NT2/D1 (cell line): Measurements from ENCODE around the gene LARGE2.
"Not testable (repeated sequence)": the region's sequence is repeated elsewhere in the genome, so short reads cannot be mapped to it uniquely, and the experiment has no call there.

Experiments
- DNase-seq: peaks from one replicate; pipeline ENCODE4 v3.0.0-alpha.2; 2011; ENCODE audit warnings: low read depth, low spot score
- H3K27me3 ChIP-seq: 2 replicates; pipeline ENCODE4 v1.6.0; 2011; ENCODE audit warnings: mild to moderate bottlenecking; ENCODE audit not compliant: insufficient read length, insufficient read depth
- H3K36me3 ChIP-seq: 2 replicates; pipeline ENCODE4 v1.6.1; 2011; ENCODE audit warnings: mild to moderate bottlenecking, low read length, mixed read lengths; ENCODE audit not compliant: insufficient read depth, insufficient read length
- H3K4me1 ChIP-seq: 2 replicates; pipeline ENCODE4 v1.5.1; 2011; ENCODE audit not compliant: insufficient read depth, insufficient read length
- H3K4me3 ChIP-seq: 2 replicates; pipeline ENCODE4 v1.5.1; 2011; ENCODE audit warnings: low read depth; ENCODE audit not compliant: insufficient read length
- H3K9ac ChIP-seq: 2 replicates; pipeline ENCODE4 v1.6.0; 2011; ENCODE audit warnings: low read depth; ENCODE audit not compliant: insufficient read length
- H3K9me3 ChIP-seq: 2 replicates; pipeline ENCODE4 v1.5.1; 2011; ENCODE audit warnings: mild to moderate bottlenecking, low read length; ENCODE audit not compliant: insufficient read depth
- SUZ12 ChIP-seq: IDR thresholded peaks from 2 replicates; pipeline ENCODE4 v1.6.1; 2011; ENCODE audit not compliant: insufficient read length, insufficient read depth; ENCODE audit errors: extremely low read depth
- YY1 ChIP-seq: IDR thresholded peaks from 2 replicates; pipeline ENCODE4 v1.6.1; 2011; ENCODE audit not compliant: insufficient read length, insufficient read depth
- ZNF274 ChIP-seq: IDR thresholded peaks from 2 replicates; pipeline ENCODE4 v1.6.1; 2011; ENCODE audit warnings: mild to moderate bottlenecking, low read depth, low read length

LARGE2 gene

DNA sequence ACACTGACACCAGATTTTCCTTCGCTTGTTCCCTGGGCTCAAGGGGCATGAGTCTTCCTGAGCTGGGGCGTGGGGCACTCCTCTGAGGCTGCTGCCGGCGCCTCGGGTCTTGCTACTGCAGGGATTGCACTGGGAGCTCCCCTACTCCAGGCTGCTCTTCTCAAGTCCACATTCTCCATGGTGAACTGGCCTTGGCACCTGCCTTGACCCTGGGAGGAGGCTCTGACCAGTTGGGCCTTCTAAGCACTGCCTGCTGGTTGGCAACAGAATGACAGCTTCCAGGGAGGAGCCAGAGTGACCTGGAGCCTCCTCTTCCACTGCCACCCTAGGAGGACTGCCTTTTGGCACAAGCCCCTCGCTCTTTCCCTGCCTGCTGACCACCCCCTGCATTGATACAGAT is 24.9 kb upstream of the LARGE2 start:
- no peak overlapping the region for H3K4me3 ChIP-seq
- H3K9ac ChIP-seq = no peak overlapping the region
- no peaks in the 10 kb centered on the region for H3K9me3 ChIP-seq
- H3K36me3 ChIP-seq = peaks cover 2% of the 10 kb centered on the region
- peaks cover 19% of the 10 kb centered on the region for H3K27me3 ChIP-seq
- no peak for DNase-seq
- no peak for TF ChIP-seq ZNF274
- no peak for TF ChIP-seq YY1
- no peak for TF ChIP-seq SUZ12
- H3K4me1 ChIP-seq = peaks cover 54% of the 10 kb centered on the region

DNA sequence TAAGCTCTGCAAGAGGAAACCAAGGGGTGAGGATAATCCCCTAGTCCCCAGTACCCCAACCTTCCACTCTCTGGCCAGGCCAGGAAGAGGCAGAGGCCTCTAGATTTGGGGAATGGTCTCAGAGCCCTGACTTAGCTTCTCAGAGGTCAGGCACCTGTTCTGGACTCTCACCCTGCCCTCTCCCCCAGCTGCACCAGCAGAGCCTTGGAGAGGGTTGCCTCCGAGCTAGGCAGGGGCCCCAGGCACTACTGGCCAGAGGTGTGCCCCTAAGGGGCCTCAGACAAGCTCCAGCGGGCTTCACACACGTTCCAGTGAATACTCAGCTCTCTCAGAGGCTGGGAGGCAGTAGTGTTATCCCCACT is 23.4 kb upstream of the LARGE2 start:
- peaks cover 19% of the 10 kb centered on the region for H3K27me3 ChIP-seq
- H3K4me3 ChIP-seq = no peak overlapping the region
- no peaks in the 10 kb centered on the region for H3K9me3 ChIP-seq
- no peak for DNase-seq
- TF ChIP-seq ZNF274 (no peak), YY1 (no peak), SUZ12 (no peak)
- peaks cover 17% of the 10 kb centered on the region for H3K36me3 ChIP-seq
- no peak overlapping the region for H3K9ac ChIP-seq
- H3K4me1 ChIP-seq = peaks cover 49% of the 10 kb centered on the region

DNA sequence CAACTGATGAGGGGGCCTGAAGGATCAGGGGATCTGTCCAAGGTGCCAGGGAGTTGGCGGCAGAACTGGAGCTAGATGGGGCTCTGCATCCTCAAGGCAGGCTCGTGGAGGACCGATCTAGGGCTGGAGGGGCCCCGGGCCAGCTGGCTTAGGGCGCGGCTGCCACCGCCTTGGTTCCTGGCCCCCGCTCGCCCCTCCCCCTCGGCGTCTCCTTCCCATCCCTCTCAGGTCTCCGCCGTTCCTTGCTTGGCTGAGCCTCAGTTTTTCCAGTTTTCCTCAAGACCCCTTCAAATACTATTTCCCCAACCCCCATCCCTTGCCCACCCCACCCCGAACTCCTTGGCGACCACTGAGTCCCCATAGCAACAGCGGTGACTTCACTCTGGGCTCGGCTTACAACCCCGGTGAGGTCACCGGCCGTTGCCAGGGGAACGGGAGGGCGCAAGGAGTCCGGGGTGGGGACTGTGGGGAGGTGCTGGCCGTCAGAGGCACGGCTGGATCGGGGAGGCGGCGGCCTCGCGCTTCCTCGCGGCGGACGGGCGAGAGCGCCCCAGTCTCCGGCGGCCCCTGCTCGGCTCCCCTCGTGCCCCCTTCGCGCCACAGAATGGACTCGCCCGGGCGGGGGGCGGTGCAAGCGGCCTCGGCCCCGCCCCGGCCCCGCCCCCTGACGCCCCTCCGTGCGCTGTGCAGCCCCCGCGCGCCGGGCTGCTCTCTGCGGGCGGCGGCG is 22.8 kb upstream of the LARGE2 start:
- Histone ChIP-seq H3K9ac (peak overlapping the region; percentile 74), H3K9me3 (no peaks in the 10 kb centered on the region), H3K27me3 (peaks cover 19% of the 10 kb centered on the region), H3K36me3 (peaks cover 23% of the 10 kb centered on the region), H3K4me1 (peaks cover 45% of the 10 kb centered on the region), H3K4me3 (peak overlapping the region; percentile 40)
- peak; percentile 95 for DNase-seq
- no peak for TF ChIP-seq SUZ12
- no peak for TF ChIP-seq ZNF274
- no peak for TF ChIP-seq YY1

DNA sequence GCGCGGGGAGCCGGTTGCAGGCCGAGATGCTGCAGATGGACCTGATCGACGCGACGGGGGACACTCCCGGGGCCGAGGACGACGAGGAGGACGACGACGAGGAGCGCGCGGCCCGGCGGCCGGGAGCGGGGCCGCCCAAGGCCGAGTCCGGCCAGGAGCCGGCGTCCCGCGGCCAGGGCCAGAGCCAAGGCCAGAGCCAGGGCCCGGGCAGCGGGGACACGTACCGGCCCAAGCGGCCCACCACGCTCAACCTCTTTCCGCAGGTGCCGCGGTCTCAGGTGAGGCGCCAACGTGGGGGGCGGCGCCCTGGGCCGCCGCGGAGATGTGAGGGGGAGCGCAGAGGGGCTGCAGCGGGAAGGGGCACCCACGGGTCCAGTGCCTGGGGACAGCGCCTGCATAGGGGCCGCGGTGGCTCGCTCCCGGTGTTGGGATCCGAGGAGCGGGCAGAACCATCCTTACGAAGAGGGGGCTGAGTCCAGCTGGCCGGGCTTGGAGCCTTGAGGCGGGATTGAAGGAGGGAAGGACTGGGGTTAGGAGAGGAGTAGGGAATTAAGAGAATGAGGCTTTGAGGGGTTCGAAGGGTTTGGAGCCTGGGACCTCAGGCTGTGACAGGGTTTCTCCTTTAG is 22.2 kb upstream of the LARGE2 start:
- Histone ChIP-seq H3K4me3 (peak overlapping the region; percentile 85), H3K9ac (peak overlapping the region; percentile 90)
- DNase-seq = not testable (repeated sequence)

DNA sequence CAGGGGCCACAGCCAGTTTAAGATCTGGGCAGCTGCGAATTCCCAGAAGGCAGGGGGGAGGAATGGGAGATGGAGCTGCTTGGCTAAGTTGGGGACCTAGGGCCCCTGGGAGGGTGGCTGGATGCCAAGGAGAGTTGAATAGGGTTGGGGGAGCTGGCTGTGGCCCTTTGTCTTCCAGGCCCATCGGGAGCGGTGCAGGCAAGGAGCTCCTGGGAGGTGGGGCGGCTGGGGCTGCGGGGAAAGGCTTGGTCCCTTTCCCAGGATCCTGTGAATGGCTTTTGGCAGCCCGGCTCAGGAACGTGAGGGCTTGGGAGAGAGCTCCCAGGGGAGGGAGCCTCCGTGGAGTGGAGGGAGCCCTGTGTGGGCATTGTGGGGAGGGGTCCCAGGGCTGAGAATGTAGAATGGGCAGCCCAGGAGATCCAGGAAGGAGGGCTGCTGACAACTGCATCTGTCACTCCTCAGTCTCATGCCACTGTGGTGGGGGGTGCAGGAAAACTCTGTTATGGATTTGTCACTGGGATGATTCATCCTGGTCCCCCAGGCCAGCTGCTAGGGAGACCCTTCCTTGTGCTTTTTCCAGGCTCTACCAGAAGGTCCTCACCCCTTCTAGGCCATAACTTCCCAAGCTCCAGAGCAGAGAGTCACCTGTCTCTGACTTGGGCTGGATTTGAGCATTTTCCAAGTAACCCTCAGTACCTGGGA is 21.4 kb upstream of the LARGE2 start:
- Histone ChIP-seq H3K4me3 (peak overlapping the region; percentile 85), H3K36me3 (peaks cover 30% of the 10 kb centered on the region), H3K9me3 (no peaks in the 10 kb centered on the region), H3K9ac (peak overlapping the region; percentile 90), H3K27me3 (peaks cover 19% of the 10 kb centered on the region), H3K4me1 (peaks cover 35% of the 10 kb centered on the region)
- TF ChIP-seq YY1 = no peak
- no peak for TF ChIP-seq SUZ12
- TF ChIP-seq ZNF274 = no peak
- DNase-seq = no peak

More for the DNA sequence above, 22.2 kb upstream of the LARGE2 start:
- H3K9me3 ChIP-seq = not testable (repeated sequence)
- H3K4me1 ChIP-seq = peaks cover 41% of the 10 kb centered on the region
- H3K27me3 ChIP-seq = peaks cover 19% of the 10 kb centered on the region
- H3K36me3 ChIP-seq = peaks cover 30% of the 10 kb centered on the region

DNA sequence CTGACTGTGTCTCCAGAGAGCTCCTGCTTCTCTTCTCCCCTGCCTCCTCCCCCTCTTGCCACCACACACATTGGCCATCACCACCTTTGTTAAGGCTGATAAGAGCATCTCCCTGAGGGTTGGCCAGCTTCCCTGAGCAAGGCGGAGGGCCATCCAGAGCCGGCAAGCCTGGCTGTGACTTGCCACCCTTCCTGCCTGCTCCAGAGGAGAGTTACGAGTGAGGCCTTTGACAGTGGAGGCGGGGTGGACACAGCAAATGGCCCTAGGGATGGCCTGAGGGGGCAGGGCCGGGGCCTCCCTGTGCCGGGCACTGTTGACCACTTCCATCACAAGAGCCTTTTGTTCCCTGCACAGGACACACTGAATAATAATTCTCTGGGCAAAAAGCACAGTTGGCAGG is 20.8 kb upstream of the LARGE2 start:
- Histone ChIP-seq H3K4me3 (no peak overlapping the region), H3K9ac (peak overlapping the region; percentile 90), H3K9me3 (no peaks in the 10 kb centered on the region), H3K36me3 (peaks cover 35% of the 10 kb centered on the region), H3K27me3 (peaks cover 19% of the 10 kb centered on the region), H3K4me1 (peaks cover 33% of the 10 kb centered on the region)
- no peak for TF ChIP-seq SUZ12
- TF ChIP-seq ZNF274 = no peak
- TF ChIP-seq YY1 = no peak
- no peak for DNase-seq
